A549 (cell line): ENCODE measurements around the gene PRDM1. TPM values are rescaled to one million over a fixed set of nuclear protein-coding genes. Genes with fewer than 3 reads are reported as not detected.

Experiments
- ATAC-seq, 2 experiments: fragments of 200-7000 bp in 1 of 2; fragments of >200 bp in 1 of 2; cut with Nextera tagmentation in 1 of 2; cut with Tn5 transposase in 1 of 2; 3 replicates each; pipeline versions ENCODE4 v1.8.0 to v1.9.1; 2018 to 2020; ENCODE audit warnings: mild to moderate bottlenecking in 1 of 2, moderate library complexity in 1 of 2
- CTCF ChIA-PET: fragments of 300-600 bp; sonication (Branson Sonifier 250); formaldehyde crosslinking; extraction: SDS; loops from one replicate; lab custom pipeline; 2021; ENCODE audit warnings: antibody characterized with exemption, inconsistent platforms; lab: Yijun Ruan, JAX
- POLR2A ChIA-PET: fragments of 350-600 bp; formaldehyde crosslinking; extraction: SDS; loops from one replicate; lab custom pipeline; 2021; ENCODE audit warnings: antibody characterized with exemption, inconsistent platforms; lab: Yijun Ruan, JAX
- DNase-seq, 2 experiments: peaks; one replicate each; pipeline versions ENCODE4 v3.0.0 to v3.0.0-alpha.2; 2011 to 2016; ENCODE audit warnings: low read depth in 1 of 2, low spot score in 1 of 2
- FAIRE-seq: peaks from 2 replicates; lab custom pipeline; 2011; peaks lifted over from hg19 to GRCh38; lab: Jason Lieb, UNC
- H3K27ac ChIP-seq, 2 experiments: fragments of >200 bp; sonication (Bioruptor Twin); formaldehyde crosslinking; 3 replicates each; pipeline ENCODE4 v1.5.1; 2016 to 2017
- H3K4me1 ChIP-seq: fragments of >200 bp; sonication (Bioruptor Twin); formaldehyde crosslinking; 3 replicates; pipeline ENCODE4 v1.6.1; 2016
- H3K4me2 ChIP-seq: fragments of >200 bp; sonication (Bioruptor Twin); formaldehyde crosslinking; 3 replicates; pipeline ENCODE4 v1.6.1; 2016
- H3K4me3 ChIP-seq: fragments of >200 bp; sonication (Bioruptor Twin); formaldehyde crosslinking; 3 replicates; pipeline ENCODE4 v1.5.1; 2016
- H3K9me3 ChIP-seq: fragments of >200 bp; sonication (Bioruptor Twin); formaldehyde crosslinking; 3 replicates; pipeline ENCODE4 v1.6.1; 2016
- BHLHE40 ChIP-seq: IDR thresholded peaks from 2 replicates; pipeline ENCODE4 v1.6.1; 2012; ENCODE audit warnings: low read depth, low read length, inconsistent platforms
- CHD2 ChIP-seq: fragments of 150-350 bp; IDR thresholded peaks from 2 replicates; pipeline ENCODE4 v1.6.1; 2014; ENCODE audit warnings: low read length; ENCODE audit not compliant: partially characterized antibody
- CHD4 ChIP-seq: fragments of 200-600 bp; sonication (generic); IDR thresholded peaks from 2 replicates; pipeline ENCODE4 v1.6.1; 2016; ENCODE audit warnings: antibody characterized with exemption, mild to moderate bottlenecking, borderline replicate concordance
- EHF ChIP-seq: fragments of 250-450 bp; sonication (Bioruptor Pico); IDR thresholded peaks from 2 replicates; pipeline ENCODE4 v1.5.0; 2020; ENCODE audit warnings: mild to moderate bottlenecking
- EHMT2 ChIP-seq: fragments of 200-600 bp; sonication (generic); IDR thresholded peaks from 2 replicates; pipeline ENCODE4 v1.6.1; 2016; ENCODE audit warnings: antibody characterized with exemption, low read depth, mild to moderate bottlenecking, moderate library complexity
- ESRRA ChIP-seq: fragments of 150-350 bp; IDR thresholded peaks from 2 replicates; pipeline ENCODE4 v1.6.1; 2014; ENCODE audit warnings: mild to moderate bottlenecking, low read length, borderline replicate concordance
- FOSL2 ChIP-seq, 2 experiments: fragments of 450-650 bp in 1 of 2; fragments of >200 bp in 1 of 2; sonication (Bioruptor Twin) in 1 of 2; formaldehyde crosslinking; IDR thresholded peaks; 2 replicates each; pipeline versions ENCODE4 v1.5.0 to v1.6.1; 2016 to 2020; ENCODE audit warnings: mild to moderate bottlenecking in 1 of 2, moderate library complexity in 1 of 2
- FOXS1 ChIP-seq: fragments of 250-450 bp; sonication (Bioruptor Pico); IDR thresholded peaks from 2 replicates; pipeline ENCODE4 v1.5.0; 2020; ENCODE audit warnings: mild to moderate bottlenecking, moderate library complexity
- GATA3 ChIP-seq: IDR thresholded peaks from 2 replicates; pipeline ENCODE4 v1.6.1; 2012; ENCODE audit warnings: borderline replicate concordance
- HES2 ChIP-seq: fragments of >200 bp; sonication (Bioruptor Twin); formaldehyde crosslinking; IDR thresholded peaks from 2 replicates; pipeline ENCODE4 v1.6.1; 2016
- HOXA7 ChIP-seq: fragments of 250-450 bp; sonication (Bioruptor Pico); IDR thresholded peaks from 2 replicates; pipeline ENCODE4 v1.5.0; 2020; ENCODE audit warnings: mild to moderate bottlenecking, moderate library complexity
- JUN ChIP-seq, 2 experiments: fragments of >200 bp; sonication (Bioruptor Twin); formaldehyde crosslinking; IDR thresholded peaks; 2 replicates in 1 of 2; 3 replicates in 1 of 2; pipeline ENCODE4 v1.6.1; 2016 to 2017
- JUNB ChIP-seq: fragments of >200 bp; sonication (Bioruptor Twin); formaldehyde crosslinking; IDR thresholded peaks from 2 replicates; pipeline ENCODE4 v1.6.1; 2016
- MAZ ChIP-seq: fragments of 150-350 bp; IDR thresholded peaks from 2 replicates; pipeline ENCODE4 v1.6.1; 2014; ENCODE audit warnings: antibody characterized with exemption, low read depth, low read length, borderline replicate concordance
- NR3C1 ChIP-seq: fragments of >200 bp; sonication (Bioruptor Twin); formaldehyde crosslinking; IDR thresholded peaks from 3 replicates; pipeline ENCODE4 v1.6.1; 2017
- PHF8 ChIP-seq: fragments of 200-600 bp; sonication (generic); IDR thresholded peaks from 2 replicates; pipeline ENCODE4 v1.6.1; 2016; ENCODE audit warnings: low read depth, mild to moderate bottlenecking, antibody characterized with exemption, moderate library complexity, borderline replicate concordance
- POLR2AphosphoS2 ChIP-seq: conservative IDR thresholded peaks from 2 replicates; pipeline ENCODE4 v1.6.1; 2012; ENCODE audit warnings: low read length, improper control_type of control experiment, inconsistent platforms
- RAD21 ChIP-seq, 2 experiments: fragments of >200 bp in 1 of 2; sonication (Bioruptor Twin) in 1 of 2; formaldehyde crosslinking in 1 of 2; IDR thresholded peaks in 1 of 2; conservative IDR thresholded peaks in 1 of 2; 2 replicates in 1 of 2; 3 replicates in 1 of 2; pipeline ENCODE4 v1.6.1; 2012 to 2018; ENCODE audit warnings: inconsistent platforms in 1 of 2
- RARB ChIP-seq: fragments of 250-450 bp; sonication (Bioruptor Pico); IDR thresholded peaks from 2 replicates; pipeline ENCODE4 v1.8.0; 2021; ENCODE audit warnings: mild to moderate bottlenecking, moderate library complexity
- REST ChIP-seq: fragments of 200-600 bp; sonication (generic); IDR thresholded peaks from 2 replicates; pipeline ENCODE4 v1.6.1; 2016; ENCODE audit warnings: antibody characterized with exemption, mild to moderate bottlenecking, moderate library complexity
- RNF2 ChIP-seq: fragments of 200-600 bp; sonication (generic); IDR thresholded peaks from 2 replicates; pipeline ENCODE4 v1.6.1; 2016; ENCODE audit warnings: low read depth, mild to moderate bottlenecking, antibody characterized with exemption, moderate library complexity, borderline replicate concordance
- SREBF2 ChIP-seq: fragments of 450-650 bp; IDR thresholded peaks from 2 replicates; pipeline ENCODE4 v1.6.1; 2014; ENCODE audit warnings: mild to moderate bottlenecking, moderate library complexity
- ZNF302 ChIP-seq: fragments of 250-450 bp; sonication (Bioruptor Pico); IDR thresholded peaks from 2 replicates; pipeline ENCODE4 v1.9.0; 2021; ENCODE audit warnings: inconsistent platforms, mild to moderate bottlenecking, moderate library complexity
- WGBS: methylation state at CpG from one replicate; pipeline ENCODE4 v1.1.6; 2017; ENCODE audit errors: missing lambda C conversion rate; 5-methylcytosine and 5-hydroxymethylcytosine counted together
- polyA plus RNA-seq, 4 experiments: library from polyadenylated mRNA; depleted of rRNA in 3 of 4; stranded (reverse); fragments of >200 nt; fragmentation: RNase III in 1 of 4; extraction: RNeasy Plus Mini Kit Qiagen cat#74134 plus additional on column Dnase treatment in 1 of 4; gene quantifications; 2 replicates in 3 of 4; 3 replicates in 1 of 4; pipeline ENCODE4 v1.2.3, GENCODE V29; 2011 to 2017
- TF ChIP-seq, protein P1 (sequence below): IDR thresholded peaks from 2 replicates; pipeline ENCODE4 v1.6.1; 2012; ENCODE audit warnings: low read depth, borderline replicate concordance
- TF ChIP-seq, protein P2 (sequence below): fragments of 450-650 bp; IDR thresholded peaks from 2 replicates; pipeline ENCODE4 v1.6.1; 2014; ENCODE audit warnings: antibody characterized with exemption

The PRDM1 gene
- polyA plus RNA-seq, 2 of the 4 experiments (the other 2 are of a cell fraction), result 2.6 to 11.2 TPM

- H3K27ac ChIP-seq, result no peak overlapping the region
- CTCF ChIA-PET, result no interaction called here
- FAIRE-seq, result no peak
- POLR2A ChIA-PET, result no interaction called here
- TF ChIP-seq FOSL2 (IDR thresholded peaks at IDR 0.05) (no peak), FOSL2 (CRISPR knock-in tag; IDR thresholded peaks at IDR 0.05) (no peak), BHLHE40 (no peak), EHMT2 (no peak), ESRRA (no peak), REST (no peak), JUN (IDR thresholded peaks at IDR 0.05) (no peak), POLR2AphosphoS2 (no peak), NR3C1 (no peak), EHF (no peak), RNF2 (no peak), PHF8 (no peak), JUNB (no peak), MAZ (no peak), HES2 (no peak), GATA3 (no peak), RARB (CRISPR knock-in tag) (no peak), FOXS1 (CRISPR knock-in tag) (no peak)
- TF ChIP-seq, protein P1, sequence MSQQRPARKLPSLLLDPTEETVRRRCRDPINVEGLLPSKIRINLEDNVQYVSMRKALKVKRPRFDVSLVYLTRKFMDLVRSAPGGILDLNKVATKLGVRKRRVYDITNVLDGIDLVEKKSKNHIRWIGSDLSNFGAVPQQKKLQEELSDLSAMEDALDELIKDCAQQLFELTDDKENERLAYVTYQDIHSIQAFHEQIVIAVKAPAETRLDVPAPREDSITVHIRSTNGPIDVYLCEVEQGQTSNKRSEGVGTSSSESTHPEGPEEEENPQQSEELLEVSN, result no peak
- TF ChIP-seq, protein P2, sequence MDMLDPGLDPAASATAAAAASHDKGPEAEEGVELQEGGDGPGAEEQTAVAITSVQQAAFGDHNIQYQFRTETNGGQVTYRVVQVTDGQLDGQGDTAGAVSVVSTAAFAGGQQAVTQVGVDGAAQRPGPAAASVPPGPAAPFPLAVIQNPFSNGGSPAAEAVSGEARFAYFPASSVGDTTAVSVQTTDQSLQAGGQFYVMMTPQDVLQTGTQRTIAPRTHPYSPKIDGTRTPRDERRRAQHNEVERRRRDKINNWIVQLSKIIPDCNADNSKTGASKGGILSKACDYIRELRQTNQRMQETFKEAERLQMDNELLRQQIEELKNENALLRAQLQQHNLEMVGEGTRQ, result no peak
- TF ChIP-seq, all 56 proteins: peak for 0
- no peak overlapping the region for H3K4me2 ChIP-seq
- H3K9me3 ChIP-seq, result no peaks in the 10 kb centered on the region
- ATAC-seq (no peak), DNase-seq (no peak)
- H3K4me3 ChIP-seq, result no peak overlapping the region
- H3K4me1 ChIP-seq, result no peaks in the 10 kb centered on the region
- 89% methylated on average over 2 of the region's 2 CpGs for WGBS
Measured at GRCh38 chr6:106063448-106063850, 22.7 kb upstream of the PRDM1 start.

DNA sequence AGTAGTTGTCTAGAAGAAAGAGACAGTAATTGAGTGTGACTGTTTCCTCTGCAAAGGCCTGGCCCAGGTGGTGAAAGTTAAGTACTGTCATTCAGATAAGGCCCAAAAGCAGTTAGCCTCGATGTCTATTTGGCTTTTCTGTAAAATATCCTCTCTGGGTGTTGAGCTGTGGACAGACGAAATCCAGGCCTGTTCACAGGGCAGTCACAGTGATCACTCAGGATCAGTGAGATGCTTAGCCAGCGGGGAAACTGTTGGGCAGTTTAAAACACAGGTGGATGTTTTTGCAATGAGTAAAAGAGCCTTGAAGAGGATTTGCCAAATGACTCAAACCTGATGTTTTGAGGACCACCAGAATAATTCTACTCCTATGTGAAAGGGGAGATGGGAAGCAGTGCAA is 22.0 kb upstream of the PRDM1 start:
- POLR2A ChIA-PET, result no interaction called here
- ATAC-seq (no peak), FAIRE-seq (no peak), DNase-seq (no peak)
- no peak overlapping the region for H3K27ac ChIP-seq
- CTCF ChIA-PET, result no interaction called here
- no peak overlapping the region for H3K4me3 ChIP-seq
- no peak for TF ChIP-seq PHF8
- no peak for TF ChIP-seq RAD21 (conservative IDR thresholded peaks at IDR 0.05 in 1 of 2, IDR thresholded peaks at IDR 0.05 in 1 of 2)
- no peak for TF ChIP-seq CHD2
- no peak for TF ChIP-seq BHLHE40
- no peak for TF ChIP-seq FOSL2 (IDR thresholded peaks at IDR 0.05)
- TF ChIP-seq FOSL2 (CRISPR knock-in tag; IDR thresholded peaks at IDR 0.05), result no peak
- no peak for TF ChIP-seq CHD4
- no peak for TF ChIP-seq HOXA7 (CRISPR knock-in tag)
- TF ChIP-seq ZNF302 (CRISPR knock-in tag), result no peak
- no peak for TF ChIP-seq SREBF2
- no peaks in the 10 kb centered on the region for H3K4me1 ChIP-seq
- no peaks in the 10 kb centered on the region for H3K9me3 ChIP-seq
- 58% methylated on average over 3 of the region's 3 CpGs for WGBS
- H3K4me2 ChIP-seq, result no peak overlapping the region
